ENCODE data around the gene IQCE.

The IQCE gene

DNA sequence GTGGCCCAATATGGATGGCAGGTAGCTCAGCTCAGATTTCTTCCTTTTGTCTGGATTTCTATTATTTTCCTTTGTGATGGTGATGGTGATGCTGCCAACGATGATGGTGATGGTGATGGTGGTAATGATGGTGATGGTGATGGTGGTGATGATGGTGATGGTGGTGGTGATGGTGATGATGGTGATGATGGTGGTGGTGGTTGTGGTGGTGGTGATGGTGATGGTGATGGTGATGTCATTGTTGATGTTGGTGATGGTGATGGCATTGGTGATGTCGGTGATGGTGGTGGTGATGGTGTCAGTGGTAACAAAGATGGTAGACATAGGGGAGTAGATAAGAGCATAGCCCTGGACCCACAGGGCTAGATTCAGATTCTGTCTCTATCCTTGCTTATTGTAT lies 98.4 kb downstream of the IQCE start:
- no peak overlapping the region for H3K4me3 ChIP-seq (ENCODE audit: low read depth, low read length)
- TF ChIP-seq, protein P1, sequence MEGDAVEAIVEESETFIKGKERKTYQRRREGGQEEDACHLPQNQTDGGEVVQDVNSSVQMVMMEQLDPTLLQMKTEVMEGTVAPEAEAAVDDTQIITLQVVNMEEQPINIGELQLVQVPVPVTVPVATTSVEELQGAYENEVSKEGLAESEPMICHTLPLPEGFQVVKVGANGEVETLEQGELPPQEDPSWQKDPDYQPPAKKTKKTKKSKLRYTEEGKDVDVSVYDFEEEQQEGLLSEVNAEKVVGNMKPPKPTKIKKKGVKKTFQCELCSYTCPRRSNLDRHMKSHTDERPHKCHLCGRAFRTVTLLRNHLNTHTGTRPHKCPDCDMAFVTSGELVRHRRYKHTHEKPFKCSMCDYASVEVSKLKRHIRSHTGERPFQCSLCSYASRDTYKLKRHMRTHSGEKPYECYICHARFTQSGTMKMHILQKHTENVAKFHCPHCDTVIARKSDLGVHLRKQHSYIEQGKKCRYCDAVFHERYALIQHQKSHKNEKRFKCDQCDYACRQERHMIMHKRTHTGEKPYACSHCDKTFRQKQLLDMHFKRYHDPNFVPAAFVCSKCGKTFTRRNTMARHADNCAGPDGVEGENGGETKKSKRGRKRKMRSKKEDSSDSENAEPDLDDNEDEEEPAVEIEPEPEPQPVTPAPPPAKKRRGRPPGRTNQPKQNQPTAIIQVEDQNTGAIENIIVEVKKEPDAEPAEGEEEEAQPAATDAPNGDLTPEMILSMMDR (conservative IDR thresholded peaks at IDR 0.05; ENCODE audit: low read depth, low read length) = no peak
- no peak for DNase-seq (ENCODE audit: low read depth)

DNA sequence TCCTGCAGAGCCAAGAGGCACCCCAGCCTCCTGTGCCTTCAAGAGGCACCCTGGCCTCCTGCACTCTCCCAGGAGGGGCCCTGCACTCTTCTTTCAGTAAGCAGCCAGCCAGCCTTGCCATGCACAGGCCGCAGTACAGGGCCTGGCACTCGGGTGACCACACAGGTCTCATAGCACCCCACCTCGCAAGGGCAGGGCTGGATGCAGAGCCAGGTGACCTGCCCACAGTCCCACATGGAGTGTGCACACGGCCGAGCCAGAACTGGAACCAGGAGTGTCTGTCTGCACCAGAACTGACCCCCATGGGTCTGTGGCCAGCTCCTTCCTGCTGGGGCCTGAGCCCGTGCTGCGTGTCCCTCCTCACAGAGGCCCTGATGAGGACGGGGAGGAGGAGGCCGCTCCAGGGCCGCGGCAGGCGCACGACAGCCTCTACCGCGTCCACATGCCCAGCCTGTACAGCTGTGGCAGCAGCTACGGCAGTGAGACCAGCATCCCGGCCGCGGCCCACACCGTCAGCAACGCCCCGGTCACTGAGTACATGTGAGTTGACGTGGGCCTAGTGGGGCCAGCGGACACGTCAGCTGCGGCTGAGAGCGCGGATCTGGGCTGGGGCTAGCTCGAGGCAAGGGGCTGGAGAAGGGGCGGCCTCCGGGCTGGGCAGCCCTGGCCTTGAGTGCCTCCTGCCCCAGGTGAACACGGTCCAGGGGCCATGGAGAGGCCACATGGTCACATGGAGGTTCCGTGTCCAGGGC lies 99.3 kb downstream of the IQCE start:
- DNase-seq (ENCODE audit: low read depth) = no peak
- H3K4me3 ChIP-seq (ENCODE audit: low read depth, low read length) = no peak overlapping the region
- TF ChIP-seq, protein P1 (conservative IDR thresholded peaks at IDR 0.05; ENCODE audit: low read depth, low read length) = no peak

DNA sequence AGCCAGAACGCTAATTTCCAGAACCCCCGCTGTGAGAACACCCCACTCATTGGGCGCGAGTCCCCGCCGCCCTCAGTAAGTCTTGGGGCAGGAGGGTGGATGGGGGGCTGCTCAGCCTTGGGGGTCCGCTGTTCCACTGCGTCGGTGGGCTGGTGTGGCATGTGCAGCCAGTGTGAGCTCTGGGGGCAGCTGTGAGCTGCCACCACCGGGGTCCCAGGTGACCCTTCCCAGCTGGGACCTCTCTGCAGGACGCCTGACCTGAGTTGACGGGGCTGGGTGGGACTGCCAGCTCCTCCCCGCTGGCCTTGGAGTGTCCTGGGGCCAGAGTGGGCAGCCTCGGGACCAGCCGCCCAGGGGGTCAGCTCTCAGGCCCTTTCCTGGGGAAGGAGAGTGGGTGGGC lies 100.2 kb downstream of the IQCE start:
- no peak for DNase-seq (ENCODE audit: low read depth)
- TF ChIP-seq, protein P1 (conservative IDR thresholded peaks at IDR 0.05; ENCODE audit: low read depth, low read length) = no peak
- no peak overlapping the region for H3K4me3 ChIP-seq (ENCODE audit: low read depth, low read length)

DNA sequence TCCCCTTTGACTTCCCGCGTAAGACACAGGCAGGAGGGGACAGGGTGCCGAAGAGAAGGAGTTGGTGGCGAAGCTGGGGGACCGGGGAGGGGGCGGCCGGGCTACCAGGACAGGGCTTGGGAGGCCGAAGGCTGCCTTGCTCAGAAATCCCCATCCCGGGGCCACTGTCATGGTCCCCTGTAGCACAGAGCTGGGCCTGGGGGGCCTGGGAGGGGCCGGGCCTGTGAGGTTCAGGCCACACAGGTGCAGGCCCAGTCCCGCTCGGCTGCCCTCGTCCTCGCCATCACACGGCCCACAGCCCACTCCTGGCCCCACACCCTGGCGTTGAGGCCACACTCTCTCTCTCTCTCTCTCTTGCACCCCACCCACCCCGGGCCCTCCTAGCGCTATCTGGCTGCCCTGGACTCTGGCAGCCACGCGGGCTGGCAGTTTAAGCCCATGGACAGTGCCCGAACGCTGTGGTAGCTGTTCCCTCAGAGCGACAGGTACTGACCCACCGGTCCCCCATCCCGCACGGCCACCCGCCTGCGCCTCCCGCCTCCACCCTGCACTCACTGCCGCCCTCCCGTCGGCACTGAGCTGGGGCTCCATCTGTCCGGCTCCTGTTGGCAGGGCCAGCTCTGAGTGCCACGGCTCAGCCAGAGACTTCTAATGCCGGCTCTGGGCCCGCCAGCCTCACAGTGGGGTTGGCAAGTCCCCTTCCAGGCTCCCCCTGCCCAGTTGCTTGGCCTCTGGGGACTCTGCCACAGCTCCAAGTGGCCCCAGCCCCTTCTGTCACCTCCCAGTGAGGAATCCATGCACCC lies 101.0 kb downstream of the IQCE start:
- TF ChIP-seq, protein P1 (conservative IDR thresholded peaks at IDR 0.05; ENCODE audit: low read depth, low read length) = no peak
- H3K4me3 ChIP-seq (ENCODE audit: low read depth, low read length) = no peak overlapping the region
- no peak for DNase-seq (ENCODE audit: low read depth)

DNA sequence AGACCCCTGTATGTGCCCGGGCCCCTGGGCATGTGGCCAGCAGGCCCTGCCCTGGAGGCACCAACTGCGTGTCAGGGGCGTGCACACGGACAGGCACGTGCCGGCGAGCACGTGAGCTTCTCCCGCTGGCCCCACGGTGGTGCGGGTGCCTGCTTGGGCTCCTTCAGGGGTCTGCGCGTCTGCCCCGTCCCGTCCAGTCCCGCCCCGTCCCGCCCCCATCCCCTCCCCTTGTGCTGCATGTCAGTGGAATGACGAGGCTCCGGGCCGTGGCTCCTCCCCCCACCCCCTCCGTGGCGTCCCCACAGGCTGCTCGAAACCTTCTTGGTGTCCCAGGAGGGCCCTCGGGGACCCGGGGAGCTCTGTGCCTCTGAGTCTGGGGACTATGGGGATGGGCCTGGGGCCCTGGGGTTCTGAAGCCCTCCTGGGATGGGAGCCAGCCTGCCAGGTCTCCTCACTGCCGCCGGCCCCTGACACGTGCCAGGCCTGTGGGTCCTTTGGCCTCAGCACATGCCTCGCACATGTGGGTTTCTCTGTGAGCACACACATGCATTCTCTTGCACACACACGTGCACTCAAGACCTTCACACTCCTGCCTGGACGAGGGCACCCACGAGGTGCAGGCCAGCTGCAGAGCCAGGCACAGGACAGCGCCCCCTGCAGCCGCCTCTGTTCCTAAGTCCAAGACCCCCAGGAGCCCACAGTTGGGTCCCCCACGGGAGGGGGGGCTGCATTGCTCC lies 101.7 kb downstream of the IQCE start:
- DNase-seq (ENCODE audit: low read depth) = no peak
- TF ChIP-seq, protein P1 (conservative IDR thresholded peaks at IDR 0.05; ENCODE audit: low read depth, low read length) = peak; percentile 50
- H3K4me3 ChIP-seq (ENCODE audit: low read depth, low read length) = no peak overlapping the region

DNA sequence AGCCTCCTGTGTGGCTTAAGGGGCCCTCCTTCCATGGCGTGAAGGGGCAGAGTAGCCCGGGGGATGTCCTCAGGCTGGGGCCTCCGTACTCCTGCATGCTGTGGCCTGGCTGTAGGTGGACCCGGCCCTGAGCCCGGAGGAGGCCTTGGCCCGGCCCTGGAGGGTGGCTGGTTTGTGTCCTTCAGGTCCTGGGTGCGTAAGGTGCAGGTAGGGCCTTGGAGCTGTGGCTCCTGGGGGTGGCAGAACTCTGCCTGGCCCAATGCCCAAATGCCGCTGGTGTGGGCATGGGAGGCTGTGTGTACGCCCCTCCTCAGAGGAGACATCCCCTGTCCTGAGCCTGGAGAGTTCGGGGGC lies 102.3 kb downstream of the IQCE start:
- no peak for DNase-seq (ENCODE audit: low read depth)
- TF ChIP-seq, protein P1 (conservative IDR thresholded peaks at IDR 0.05; ENCODE audit: low read depth, low read length) = no peak
- no peak overlapping the region for H3K4me3 ChIP-seq (ENCODE audit: low read depth, low read length)

Data from choroid plexus epithelial cell (primary cell).